Iris pigment epithelial cell (primary cell): ENCODE results near the gene CXCL10.

ENCODE experiments used
- DNase-seq: peaks from one replicate; pipeline ENCODE4 v3.0.0-alpha.2; 2011; ENCODE audit warnings: low read depth

Gene CXCL10

DNA sequence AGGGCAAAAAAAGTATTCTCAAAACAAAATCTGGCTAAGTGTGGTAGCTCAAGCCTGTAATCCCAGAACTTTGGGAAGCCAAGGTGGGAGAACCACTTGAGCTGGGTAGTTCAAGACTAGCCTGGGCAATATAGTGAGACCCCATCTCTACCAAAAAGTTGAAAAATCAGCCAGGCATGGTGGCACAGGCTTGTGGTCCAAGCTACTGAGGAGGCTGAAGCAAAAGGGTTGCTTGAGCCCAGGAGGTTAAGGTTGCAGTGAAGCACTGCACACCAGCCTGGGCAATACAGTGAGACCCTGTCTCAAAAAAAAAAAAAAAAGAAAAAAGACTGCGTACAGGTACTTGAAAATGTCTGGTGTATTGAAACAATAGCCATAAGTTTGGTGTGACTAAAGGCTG lies 30.8 kb downstream of the CXCL10 start:
- no peak for DNase-seq

DNA sequence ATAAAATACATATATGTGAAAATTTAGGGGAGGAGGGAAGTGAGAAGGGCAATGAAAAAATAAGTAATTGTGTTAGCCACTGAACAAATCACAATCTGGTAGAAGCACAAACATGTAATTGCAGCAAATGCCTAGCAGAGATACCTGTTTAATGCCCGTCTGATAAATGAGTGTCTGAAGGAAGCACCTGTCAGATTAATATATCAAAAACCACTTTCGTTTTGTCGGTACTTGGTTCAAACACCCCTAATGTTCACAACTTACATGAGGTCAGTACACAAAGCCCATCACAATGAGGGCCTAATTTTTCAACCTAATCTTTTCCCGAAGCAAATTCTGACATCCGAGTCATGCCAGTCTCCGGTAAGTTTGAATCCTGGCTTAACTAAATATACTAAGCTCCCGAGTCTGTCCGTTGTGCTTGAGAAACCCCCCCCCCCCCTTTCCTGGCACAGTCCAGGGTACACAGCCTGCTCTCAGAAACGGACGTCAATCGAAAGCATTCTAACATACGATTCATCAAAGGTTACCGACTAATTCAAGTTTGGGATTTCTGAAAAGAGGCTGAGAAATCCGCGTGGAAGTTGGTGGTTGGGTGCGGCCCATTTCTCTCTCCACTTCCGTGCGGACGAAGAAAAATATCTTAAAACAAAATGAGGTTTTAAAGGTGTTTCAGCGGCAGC lies 33.3 kb downstream of the CXCL10 start:
- DNase-seq = peak; percentile 43

DNA sequence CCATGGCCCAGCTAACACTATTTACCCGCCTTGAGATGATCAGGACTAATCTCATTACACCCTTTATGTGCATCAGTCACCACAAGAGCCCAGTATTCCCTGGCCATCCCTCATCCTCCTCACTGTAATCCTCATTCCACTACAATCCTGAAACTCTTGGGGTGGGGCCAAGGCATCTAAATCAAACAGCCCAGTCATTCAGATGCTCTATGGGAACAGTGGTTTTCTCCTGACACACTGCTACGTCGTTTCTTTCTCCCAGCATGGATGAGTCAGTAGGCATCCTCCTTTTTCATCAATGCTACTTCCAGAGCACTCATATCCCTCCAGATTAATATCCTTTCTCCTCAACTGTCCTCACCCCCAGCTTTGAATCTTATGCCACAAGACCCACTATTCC lies 38.2 kb downstream of the CXCL10 start:
- peak; percentile 90 for DNase-seq

DNA sequence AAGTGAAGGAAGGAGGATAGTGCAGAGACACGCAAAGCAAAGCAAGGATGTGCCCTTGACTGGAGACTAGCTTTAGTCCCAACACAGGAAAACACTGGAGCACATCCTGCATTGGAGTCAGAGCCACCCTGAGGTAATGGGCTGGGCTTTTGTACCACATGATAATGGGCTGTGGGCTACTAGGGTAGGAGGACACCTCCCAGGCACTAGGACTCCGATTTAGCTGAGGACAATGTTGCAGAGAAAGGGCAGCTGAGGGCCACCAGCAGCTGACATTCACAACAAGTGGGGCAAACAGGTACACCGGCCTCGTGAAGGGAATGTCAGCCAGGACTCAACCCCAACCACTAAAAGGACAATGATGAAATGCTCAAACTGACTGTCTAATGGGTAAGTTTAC lies 42.7 kb downstream of the CXCL10 start:
- DNase-seq = no peak

DNA sequence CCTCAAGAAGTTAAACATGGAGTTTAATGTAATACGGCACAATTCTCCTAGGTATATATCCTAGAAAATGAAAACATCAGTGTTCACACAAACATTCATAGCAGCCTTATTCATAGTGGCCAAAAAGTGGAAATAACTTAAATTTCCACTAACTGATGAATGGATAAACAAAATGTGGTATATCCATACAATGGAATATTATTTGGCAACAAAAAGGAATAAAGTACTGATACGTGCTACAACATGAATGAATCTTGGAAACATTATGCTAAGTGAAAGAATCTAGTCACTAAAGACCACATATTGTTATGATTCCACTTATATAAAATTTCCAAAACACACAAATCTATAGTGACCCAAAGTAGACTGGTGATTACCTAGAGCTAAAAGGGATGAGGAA lies 47.1 kb downstream of the CXCL10 start:
- no peak for DNase-seq

DNA sequence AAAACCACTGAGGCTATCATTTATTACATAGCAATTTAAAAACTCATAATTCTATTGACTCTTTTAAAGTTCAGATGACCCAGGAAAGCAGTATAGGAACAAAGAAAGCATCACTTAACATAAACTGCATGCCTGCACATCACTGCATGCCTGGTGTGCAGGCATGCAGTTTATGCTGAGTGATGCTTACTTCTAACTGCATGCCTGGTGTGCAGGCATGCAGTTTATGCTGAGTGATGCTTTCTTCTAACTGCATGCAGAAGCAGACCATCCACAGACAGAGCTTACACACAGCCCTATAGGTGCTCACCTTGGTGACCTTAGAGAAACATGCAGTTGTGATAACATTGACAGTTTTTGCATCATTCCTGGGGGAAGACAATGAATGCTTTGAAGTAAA lies 49.5 kb downstream of the CXCL10 start:
- DNase-seq = no peak
